Measurements from ENCODE around the gene KLF11. TPM values are rescaled to one million over a fixed set of nuclear protein-coding genes. Genes with fewer than 3 reads are reported as not detected.

The KLF11 gene
- total and polyA plus RNA-seq, 9 of the 15 experiments (the other 6 are each of a cell fraction or from before 2014, with no cell fraction given) = 2.1 to 13.4 (median 6.5) TPM

DNA sequence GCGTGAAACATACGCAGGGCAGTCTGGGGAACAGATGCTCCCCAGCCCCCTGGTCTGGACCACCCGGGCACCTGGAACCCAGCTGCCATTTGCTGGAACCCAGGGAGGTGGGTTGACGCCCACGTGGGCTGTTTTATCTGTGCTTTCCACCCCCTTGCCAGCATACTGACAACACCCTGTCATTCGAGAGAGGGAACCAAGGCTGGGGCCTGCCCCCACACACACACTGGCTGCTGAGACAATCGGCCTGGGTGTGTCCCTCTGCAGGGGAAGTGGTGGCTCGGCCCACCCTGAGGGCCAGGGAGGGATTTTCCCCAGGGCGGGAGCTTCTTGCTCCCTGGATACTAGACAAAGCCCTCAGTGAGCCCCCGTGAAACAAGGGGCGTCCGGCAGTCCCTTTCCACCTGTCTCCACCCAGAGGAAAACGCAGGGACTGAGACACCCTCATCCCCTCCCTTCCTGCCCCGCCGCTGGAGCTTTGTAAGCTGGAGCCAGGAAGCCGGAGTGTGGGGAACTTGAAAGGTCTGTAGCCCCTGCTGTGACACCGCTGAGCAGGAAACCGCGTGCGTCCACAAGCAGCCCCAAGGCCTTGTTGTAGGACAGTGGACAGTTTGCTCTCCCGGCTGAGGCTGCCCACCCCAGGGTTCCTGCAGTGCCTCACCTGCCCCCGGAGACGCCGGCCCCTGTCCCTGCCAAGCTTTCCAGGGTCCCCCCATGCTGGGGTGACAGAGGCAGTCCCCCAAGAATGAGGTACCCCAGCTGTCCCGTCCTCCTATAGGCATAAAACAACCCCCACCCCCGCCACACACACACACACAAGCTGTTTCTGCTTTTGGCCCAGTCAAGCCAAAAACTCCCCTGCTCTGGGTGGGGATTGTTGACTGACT, 14.1 kb upstream of the KLF11 start (continued):
- TF ChIP-seq, protein P1, sequence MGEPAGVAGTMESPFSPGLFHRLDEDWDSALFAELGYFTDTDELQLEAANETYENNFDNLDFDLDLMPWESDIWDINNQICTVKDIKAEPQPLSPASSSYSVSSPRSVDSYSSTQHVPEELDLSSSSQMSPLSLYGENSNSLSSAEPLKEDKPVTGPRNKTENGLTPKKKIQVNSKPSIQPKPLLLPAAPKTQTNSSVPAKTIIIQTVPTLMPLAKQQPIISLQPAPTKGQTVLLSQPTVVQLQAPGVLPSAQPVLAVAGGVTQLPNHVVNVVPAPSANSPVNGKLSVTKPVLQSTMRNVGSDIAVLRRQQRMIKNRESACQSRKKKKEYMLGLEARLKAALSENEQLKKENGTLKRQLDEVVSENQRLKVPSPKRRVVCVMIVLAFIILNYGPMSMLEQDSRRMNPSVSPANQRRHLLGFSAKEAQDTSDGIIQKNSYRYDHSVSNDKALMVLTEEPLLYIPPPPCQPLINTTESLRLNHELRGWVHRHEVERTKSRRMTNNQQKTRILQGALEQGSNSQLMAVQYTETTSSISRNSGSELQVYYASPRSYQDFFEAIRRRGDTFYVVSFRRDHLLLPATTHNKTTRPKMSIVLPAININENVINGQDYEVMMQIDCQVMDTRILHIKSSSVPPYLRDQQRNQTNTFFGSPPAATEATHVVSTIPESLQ (CRISPR knock-in tag; IDR thresholded peaks at IDR 0.05) = 0 out of 2 replicates have a peak, but pooled peaks have one; percentile 39
- TF ChIP-seq, protein P2, sequence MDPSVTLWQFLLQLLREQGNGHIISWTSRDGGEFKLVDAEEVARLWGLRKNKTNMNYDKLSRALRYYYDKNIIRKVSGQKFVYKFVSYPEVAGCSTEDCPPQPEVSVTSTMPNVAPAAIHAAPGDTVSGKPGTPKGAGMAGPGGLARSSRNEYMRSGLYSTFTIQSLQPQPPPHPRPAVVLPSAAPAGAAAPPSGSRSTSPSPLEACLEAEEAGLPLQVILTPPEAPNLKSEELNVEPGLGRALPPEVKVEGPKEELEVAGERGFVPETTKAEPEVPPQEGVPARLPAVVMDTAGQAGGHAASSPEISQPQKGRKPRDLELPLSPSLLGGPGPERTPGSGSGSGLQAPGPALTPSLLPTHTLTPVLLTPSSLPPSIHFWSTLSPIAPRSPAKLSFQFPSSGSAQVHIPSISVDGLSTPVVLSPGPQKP (CRISPR knock-in tag; IDR thresholded peaks at IDR 0.05) = no peak
- TF ChIP-seq ZNF224 (CRISPR knock-in tag; IDR thresholded peaks at IDR 0.05) (0 out of 2 replicates have a peak, but pooled peaks have one; percentile 29), PHF8 (IDR thresholded peaks at IDR 0.05; ENCODE audit: borderline replicate concordance, low read length) (peak; percentile 67; the same call in 1 of the 2 replicates), SIN3A (IDR thresholded peaks at IDR 0.05; ENCODE audit: borderline replicate concordance in 2 of 2, control insufficient read depth in 1 of 2, low read depth in 2 of 2, low read length in 2 of 2) (peak; percentile 13 to 49; a peak in 1 of 4 replicates), PTBP1 (IDR thresholded peaks at IDR 0.05; ENCODE audit: low read depth, low read length) (0 out of 2 replicates have a peak, but pooled peaks have one; percentile 48), ZFX (CRISPR knock-in tag; IDR thresholded peaks at IDR 0.05) (peak; percentile 76), FUS (optimal IDR thresholded peaks at IDR 0.05; ENCODE audit: low read depth, low read length) (no peak), SP1 (CRISPR knock-in tag; IDR thresholded peaks at IDR 0.05) (peak; percentile 32; the same call in 1 of the 2 replicates), SMAD4 (CRISPR knock-in tag; conservative IDR thresholded peaks at IDR 0.05) (0 out of 2 replicates have a peak, but pooled peaks have one; percentile 65), ARID1B (IDR thresholded peaks at IDR 0.05) (peak; percentile 76), ATF7 (IDR thresholded peaks at IDR 0.05) (peak; percentile 67; the same call in 1 of the 2 replicates), NCOR1 (IDR thresholded peaks at IDR 0.05) (peak; percentile 66), SMARCA4 (IDR thresholded peaks at IDR 0.05) (0 out of 2 replicates have a peak, but pooled peaks have one; percentile 50), HDAC2 (IDR thresholded peaks at IDR 0.05) (0 out of 2 replicates have a peak, but pooled peaks have one; percentile 22), BCOR (IDR thresholded peaks at IDR 0.05) (no peak), SOX6 (IDR thresholded peaks at IDR 0.05) (peak; percentile 66; the same call in 1 of the 2 replicates)
- TF ChIP-seq, protein P3, sequence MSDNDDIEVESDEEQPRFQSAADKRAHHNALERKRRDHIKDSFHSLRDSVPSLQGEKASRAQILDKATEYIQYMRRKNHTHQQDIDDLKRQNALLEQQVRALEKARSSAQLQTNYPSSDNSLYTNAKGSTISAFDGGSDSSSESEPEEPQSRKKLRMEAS (CRISPR knock-in tag; IDR thresholded peaks at IDR 0.05) = peak; percentile 58
- TF ChIP-seq, protein P4, sequence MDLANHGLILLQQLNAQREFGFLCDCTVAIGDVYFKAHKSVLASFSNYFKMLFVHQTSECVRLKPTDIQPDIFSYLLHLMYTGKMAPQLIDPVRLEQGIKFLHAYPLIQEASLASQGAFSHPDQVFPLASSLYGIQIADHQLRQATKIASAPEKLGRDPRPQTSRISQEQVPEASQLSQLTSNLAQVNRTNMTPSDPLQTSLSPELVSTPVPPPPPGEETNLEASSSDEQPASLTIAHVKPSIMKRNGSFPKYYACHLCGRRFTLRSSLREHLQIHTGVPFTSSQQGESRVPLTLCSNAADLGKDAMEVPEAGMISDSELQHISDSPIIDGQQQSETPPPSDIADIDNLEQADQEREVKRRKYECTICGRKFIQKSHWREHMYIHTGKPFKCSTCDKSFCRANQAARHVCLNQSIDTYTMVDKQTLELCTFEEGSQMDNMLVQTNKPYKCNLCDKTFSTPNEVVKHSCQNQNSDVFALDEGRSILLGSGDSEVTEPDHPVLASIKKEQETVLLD (IDR thresholded peaks at IDR 0.05) = 0 out of 2 replicates have a peak, but pooled peaks have one; percentile 18
- TF ChIP-seq, protein P5, sequence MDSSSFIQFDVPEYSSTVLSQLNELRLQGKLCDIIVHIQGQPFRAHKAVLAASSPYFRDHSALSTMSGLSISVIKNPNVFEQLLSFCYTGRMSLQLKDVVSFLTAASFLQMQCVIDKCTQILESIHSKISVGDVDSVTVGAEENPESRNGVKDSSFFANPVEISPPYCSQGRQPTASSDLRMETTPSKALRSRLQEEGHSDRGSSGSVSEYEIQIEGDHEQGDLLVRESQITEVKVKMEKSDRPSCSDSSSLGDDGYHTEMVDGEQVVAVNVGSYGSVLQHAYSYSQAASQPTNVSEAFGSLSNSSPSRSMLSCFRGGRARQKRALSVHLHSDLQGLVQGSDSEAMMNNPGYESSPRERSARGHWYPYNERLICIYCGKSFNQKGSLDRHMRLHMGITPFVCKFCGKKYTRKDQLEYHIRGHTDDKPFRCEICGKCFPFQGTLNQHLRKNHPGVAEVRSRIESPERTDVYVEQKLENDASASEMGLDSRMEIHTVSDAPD (CRISPR knock-in tag; IDR thresholded peaks at IDR 0.05) = no peak
